ENCODE measurements around the gene GSTCD. TPM values are rescaled to one million over a fixed set of nuclear protein-coding genes. Genes with fewer than 3 reads are reported as not detected.

Gene GSTCD
- total RNA-seq, 3 donors from 2014 or later (not counting 1 experiment from before 2014, with no cell fraction given): 5.6 to 7.7 (median 6.2) TPM

DNA sequence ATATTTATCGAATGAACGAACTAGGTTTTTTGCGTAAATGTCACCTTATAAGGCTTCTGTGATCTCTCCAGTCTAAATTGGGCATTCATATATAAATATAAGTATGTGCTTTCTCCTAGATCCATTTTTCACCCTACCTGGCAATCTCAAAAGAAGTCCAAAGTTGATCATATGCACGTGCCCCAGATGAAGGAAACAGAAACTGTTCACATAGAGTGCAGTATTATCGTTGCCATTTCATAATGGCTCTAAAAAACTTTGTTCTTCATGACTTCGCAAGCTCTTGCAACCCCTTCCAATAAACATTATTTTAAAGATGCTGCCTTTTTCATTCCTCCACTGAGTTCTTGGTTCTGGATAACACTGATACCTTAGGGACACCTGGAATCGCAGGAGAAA is 803 bp upstream of the GSTCD start:
- TF ChIP-seq, protein P1, sequence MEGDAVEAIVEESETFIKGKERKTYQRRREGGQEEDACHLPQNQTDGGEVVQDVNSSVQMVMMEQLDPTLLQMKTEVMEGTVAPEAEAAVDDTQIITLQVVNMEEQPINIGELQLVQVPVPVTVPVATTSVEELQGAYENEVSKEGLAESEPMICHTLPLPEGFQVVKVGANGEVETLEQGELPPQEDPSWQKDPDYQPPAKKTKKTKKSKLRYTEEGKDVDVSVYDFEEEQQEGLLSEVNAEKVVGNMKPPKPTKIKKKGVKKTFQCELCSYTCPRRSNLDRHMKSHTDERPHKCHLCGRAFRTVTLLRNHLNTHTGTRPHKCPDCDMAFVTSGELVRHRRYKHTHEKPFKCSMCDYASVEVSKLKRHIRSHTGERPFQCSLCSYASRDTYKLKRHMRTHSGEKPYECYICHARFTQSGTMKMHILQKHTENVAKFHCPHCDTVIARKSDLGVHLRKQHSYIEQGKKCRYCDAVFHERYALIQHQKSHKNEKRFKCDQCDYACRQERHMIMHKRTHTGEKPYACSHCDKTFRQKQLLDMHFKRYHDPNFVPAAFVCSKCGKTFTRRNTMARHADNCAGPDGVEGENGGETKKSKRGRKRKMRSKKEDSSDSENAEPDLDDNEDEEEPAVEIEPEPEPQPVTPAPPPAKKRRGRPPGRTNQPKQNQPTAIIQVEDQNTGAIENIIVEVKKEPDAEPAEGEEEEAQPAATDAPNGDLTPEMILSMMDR (IDR thresholded peaks at IDR 0.05): no peak
- peak overlapping the region; percentile 94 for H3K4me3 ChIP-seq (ENCODE audit: low read length)
- Mint-ChIP-seq H3K27me3 (ENCODE audit: low read depth in 2 of 2) (no peaks in the 10 kb centered on the region), H3K4me1 (peaks cover 23 to 32% of the 10 kb centered on the region in 2 donors), H3K4me3 (peak overlapping the region; percentile 97), H3K27ac (peak overlapping the region; percentile 87 to 94), H3K9me3 (no peaks in the 10 kb centered on the region), H3K36me3 (no peaks in the 10 kb centered on the region)
- intact Hi-C loops (cut with micrococcal nuclease): no loop called here
- no peak for ATAC-seq
- H3K27me3 ChIP-seq (ENCODE audit: control insufficient read depth, insufficient read depth, low read length): no peaks in the 10 kb centered on the region
- H3K27ac ChIP-seq (ENCODE audit: low read length): no peak overlapping the region
- peaks cover 3% of the 10 kb centered on the region for H3K4me1 ChIP-seq (ENCODE audit: control insufficient read depth, insufficient read depth, low read length)
- no peaks in the 10 kb centered on the region for H3K9me3 ChIP-seq (ENCODE audit: control insufficient read depth, insufficient read depth, low read length)
- WGBS (ENCODE audit: insufficient coverage): 33% methylated on average over 7 of the region's 7 CpGs
- peak in 1 of 2 donors; percentile 32 for DNase-seq
- H3K36me3 ChIP-seq (ENCODE audit: control insufficient read depth, insufficient read depth, low read length): no peaks in the 10 kb centered on the region

- H3K36me3 Mint-ChIP-seq: no peaks in the 10 kb centered on the region
- H3K4me3 ChIP-seq (ENCODE audit: low read length): peak overlapping the region; percentile 94
Measured at GRCh38 chr4:105709081-105709450, 482 bp downstream of the GSTCD start.

DNA sequence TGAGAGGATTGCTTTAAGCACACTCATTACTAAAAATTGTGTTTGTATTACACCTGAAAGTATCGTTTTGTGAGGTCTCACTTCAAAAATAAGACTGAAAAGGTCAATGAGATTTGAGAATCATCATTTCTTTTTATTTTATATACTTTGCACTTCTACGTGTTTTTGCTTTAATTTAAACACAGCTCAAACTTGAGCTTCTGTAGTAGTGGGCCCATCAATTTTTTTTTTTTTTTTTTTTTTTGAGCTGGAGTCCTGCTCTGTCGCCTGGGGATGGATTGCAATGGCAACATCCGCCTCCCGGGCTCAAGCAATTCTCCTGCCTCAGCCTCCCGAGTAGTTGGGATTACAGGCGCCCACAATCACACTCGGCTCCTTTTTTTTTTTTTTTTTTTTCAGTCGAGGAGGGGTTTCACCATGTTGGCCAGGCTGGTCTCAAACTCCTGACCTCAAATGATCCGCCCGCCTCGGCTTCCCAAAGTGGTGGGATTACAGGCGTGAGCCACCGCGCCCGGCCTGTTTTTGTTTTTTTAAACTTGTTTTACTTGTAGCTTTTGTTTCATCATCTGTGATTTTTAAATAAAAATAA is 1.5 kb downstream of the GSTCD start:
- Mint-ChIP-seq H3K9me3 (no peaks in the 10 kb centered on the region), H3K36me3 (no peaks in the 10 kb centered on the region), H3K27ac (no peak overlapping the region), H3K4me1 (peaks cover 23 to 32% of the 10 kb centered on the region in 2 donors), H3K27me3 (ENCODE audit: low read depth in 2 of 2) (no peaks in the 10 kb centered on the region), H3K4me3 (peak overlapping the region; percentile 67)
- H3K27me3 ChIP-seq (ENCODE audit: control insufficient read depth, insufficient read depth, low read length): no peaks in the 10 kb centered on the region
- ATAC-seq (no peak), DNase-seq (no peak)
- H3K9me3 ChIP-seq (ENCODE audit: control insufficient read depth, insufficient read depth, low read length): no peaks in the 10 kb centered on the region
- peaks cover 3% of the 10 kb centered on the region for H3K4me1 ChIP-seq (ENCODE audit: control insufficient read depth, insufficient read depth, low read length)
- 93% methylated on average over 12 of the region's 16 CpGs for WGBS (ENCODE audit: insufficient coverage)
- TF ChIP-seq, protein P1 (IDR thresholded peaks at IDR 0.05): no peak
- intact Hi-C loops (cut with micrococcal nuclease): no loop called here
- no peak overlapping the region for H3K27ac ChIP-seq (ENCODE audit: low read length)
- H3K4me3 ChIP-seq (ENCODE audit: low read length): no peak overlapping the region
- no peaks in the 10 kb centered on the region for H3K36me3 ChIP-seq (ENCODE audit: control insufficient read depth, insufficient read depth, low read length)

More at GRCh38 chr4:105709081-105709450, 482 bp downstream of the GSTCD start:
- Histone ChIP-seq H3K27me3 (ENCODE audit: control insufficient read depth, insufficient read depth, low read length) (no peaks in the 10 kb centered on the region), H3K4me1 (ENCODE audit: control insufficient read depth, insufficient read depth, low read length) (peaks cover 3% of the 10 kb centered on the region), H3K36me3 (ENCODE audit: control insufficient read depth, insufficient read depth, low read length) (no peaks in the 10 kb centered on the region), H3K27ac (ENCODE audit: low read length) (peak overlapping the region; percentile 72), H3K9me3 (ENCODE audit: control insufficient read depth, insufficient read depth, low read length) (no peaks in the 10 kb centered on the region)
- TF ChIP-seq, protein P1 (IDR thresholded peaks at IDR 0.05): no peak
- WGBS (ENCODE audit: insufficient coverage): 0% methylated on average over 10 of the region's 11 CpGs
- ATAC-seq: peak; percentile 11 to 19 (median 14)
- intact Hi-C loops (cut with micrococcal nuclease): no loop called here
- H3K27me3 Mint-ChIP-seq (ENCODE audit: low read depth in 2 of 2): no peaks in the 10 kb centered on the region
- no peaks in the 10 kb centered on the region for H3K9me3 Mint-ChIP-seq
- peak overlapping the region; percentile 97 for H3K4me3 Mint-ChIP-seq
- H3K4me1 Mint-ChIP-seq: peaks cover 23 to 32% of the 10 kb centered on the region in 2 donors
- peak in 1 of 2 donors; percentile 45 for DNase-seq
- peak overlapping the region; percentile 87 to 94 for H3K27ac Mint-ChIP-seq

- ATAC-seq (no peak), DNase-seq (no peak)
- Mint-ChIP-seq H3K27ac (no peak overlapping the region), H3K4me1 (peaks cover 23 to 28% of the 10 kb centered on the region in 2 donors), H3K27me3 (ENCODE audit: low read depth in 2 of 2) (no peaks in the 10 kb centered on the region), H3K9me3 (no peaks in the 10 kb centered on the region), H3K36me3 (no peaks in the 10 kb centered on the region), H3K4me3 (no peak overlapping the region)
- no peak overlapping the region for H3K4me3 ChIP-seq (ENCODE audit: low read length)
- peaks cover 3% of the 10 kb centered on the region for H3K4me1 ChIP-seq (ENCODE audit: control insufficient read depth, insufficient read depth, low read length)
- intact Hi-C loops (cut with micrococcal nuclease): no loop called here
- no peaks in the 10 kb centered on the region for H3K27me3 ChIP-seq (ENCODE audit: control insufficient read depth, insufficient read depth, low read length)
- no peaks in the 10 kb centered on the region for H3K9me3 ChIP-seq (ENCODE audit: control insufficient read depth, insufficient read depth, low read length)
- TF ChIP-seq, protein P1 (IDR thresholded peaks at IDR 0.05): no peak
- 96% methylated on average over 6 of the region's 6 CpGs for WGBS (ENCODE audit: insufficient coverage)
- no peak overlapping the region for H3K27ac ChIP-seq (ENCODE audit: low read length)
- H3K36me3 ChIP-seq (ENCODE audit: control insufficient read depth, insufficient read depth, low read length): no peaks in the 10 kb centered on the region
Measured at GRCh38 chr4:105710678-105711077, 2.1 kb downstream of the GSTCD start.

Data from natural killer cell (primary cell).